IMR-90 (cell line): ENCODE results near the gene ANKRD34C.

Experiments used
- BHLHE40 ChIP-seq: fragments of 150-350 bp; IDR thresholded peaks from 2 replicates; pipeline ENCODE4 v1.6.1; 2016; ENCODE audit warnings: mild to moderate bottlenecking, low read depth, low read length
- CEBPB ChIP-seq: IDR thresholded peaks from 2 replicates; pipeline ENCODE4 v1.6.1; 2012; ENCODE audit warnings: low read depth, low read length, improper control_type of control experiment
- CTCF ChIP-seq: conservative IDR thresholded peaks from 2 replicates; pipeline ENCODE4 v1.5.1; 2012; ENCODE audit warnings: mild to moderate bottlenecking, low read depth, low read length, improper control_type of control experiment
- MAFK ChIP-seq: IDR thresholded peaks from 2 replicates; pipeline ENCODE4 v1.6.1; 2012; ENCODE audit warnings: low read depth, low read length, improper control_type of control experiment
- POLR2A ChIP-seq: IDR thresholded peaks from 2 replicates; pipeline ENCODE4 v1.6.1; 2012; ENCODE audit warnings: mild to moderate bottlenecking, low read depth, low read length
- RCOR1 ChIP-seq: IDR thresholded peaks from 2 replicates; pipeline ENCODE4 v1.6.1; 2012; ENCODE audit warnings: mild to moderate bottlenecking, low read length, improper control_type of control experiment; ENCODE audit not compliant: insufficient replicate concordance
- RFX5 ChIP-seq: IDR thresholded peaks from 2 replicates; pipeline ENCODE4 v1.8.0; 2012; ENCODE audit warnings: low read depth, mild to moderate bottlenecking, low read length, moderate library complexity
- SMC3 ChIP-seq: fragments of 150-350 bp; IDR thresholded peaks from 2 replicates; pipeline ENCODE4 v1.6.1; 2016; ENCODE audit warnings: low read depth, mild to moderate bottlenecking, antibody characterized with exemption, low read length, moderate library complexity

GRCh38 chr15:79311901-79312553 is 29.5 kb downstream of the ANKRD34C start:
- no peak for TF ChIP-seq BHLHE40
- TF ChIP-seq CTCF = no peak
- no peak for TF ChIP-seq POLR2A
- TF ChIP-seq MAFK = no peak
- TF ChIP-seq SMC3 = no peak
- TF ChIP-seq CEBPB = no peak
- TF ChIP-seq RCOR1 = no peak
- TF ChIP-seq RFX5 = no peak
